Measurements from ENCODE around the gene RPLP2.

The RPLP2 gene

GRCh38 chr11:765802-766091 is 44.0 kb upstream of the RPLP2 start:
- Histone ChIP-seq H3K27ac (ENCODE audit: extremely low read depth, low read depth, low read length) (no peak overlapping the region), H3K9me3 (ENCODE audit: control insufficient read depth, insufficient read depth, low read depth, low read length) (no peaks in the 10 kb centered on the region), H3K4me3 (ENCODE audit: low read depth, low read length) (no peak overlapping the region), H3K36me3 (ENCODE audit: control insufficient read depth in 2 of 2, insufficient read depth in 1 of 2, low read length in 2 of 2) (peaks cover 4 to 76% of the 10 kb centered on the region in 2 experiments; a peak in 2 of 3 replicates), H3K4me1 (ENCODE audit: control insufficient read depth, insufficient read depth, low read length) (no peaks in the 10 kb centered on the region)
- ChIA-PET CTCF (interaction anchor here (0.6 to 1.0 kb wide), 4 partner anchors 10 to 47 kb away, joined by 3 to 5 read pairs (median 4); partner anchors contain the start of gene GATD1), POLR2A (interaction anchor here (0.6 to 1.1 kb wide), 3 partner anchors 10 to 260 kb away, joined by 5 read pairs; no protein-coding TSS in a partner anchor)
- TF ChIP-seq ZNF341 (tag by site-specific recombination; IDR thresholded peaks at IDR 0.05; ENCODE audit: low read depth) (no peak), ZNF169 (tag by site-specific recombination; IDR thresholded peaks at IDR 0.05) (no peak), ZNF223 (tag by site-specific recombination; IDR thresholded peaks at IDR 0.05) (no peak), MZF1 (tag by site-specific recombination; IDR thresholded peaks at IDR 0.05; ENCODE audit: borderline replicate concordance) (no peak), ZNF501 (tag by site-specific recombination; IDR thresholded peaks at IDR 0.05) (no peak), ZBTB8A (tag by site-specific recombination; IDR thresholded peaks at IDR 0.05) (no peak), ZNF280C (tag by site-specific recombination; IDR thresholded peaks at IDR 0.05) (no peak), ZNF292 (tag by site-specific recombination; IDR thresholded peaks at IDR 0.05; ENCODE audit: borderline replicate concordance, low read depth) (no peak), ZNF624 (tag by site-specific recombination; IDR thresholded peaks at IDR 0.05) (no peak), ZNF239 (tag by site-specific recombination; IDR thresholded peaks at IDR 0.05) (no peak), ZNF660 (tag by site-specific recombination; IDR thresholded peaks at IDR 0.05) (no peak), ZFHX2 (tag by site-specific recombination; conservative IDR thresholded peaks at IDR 0.05) (no peak), ZNF530 (tag by site-specific recombination; IDR thresholded peaks at IDR 0.05; ENCODE audit: low read depth) (no peak), ZNF362 (tag by site-specific recombination; IDR thresholded peaks at IDR 0.05) (no peak), ZNF10 (tag by site-specific recombination; IDR thresholded peaks at IDR 0.05) (no peak), ELK4 (IDR thresholded peaks at IDR 0.05; ENCODE audit: borderline replicate concordance, low read depth, low read length) (no peak), HIC1 (tag by site-specific recombination; IDR thresholded peaks at IDR 0.05) (no peak), ZNF426 (tag by site-specific recombination; IDR thresholded peaks at IDR 0.05) (no peak), ZNF621 (tag by site-specific recombination; IDR thresholded peaks at IDR 0.05) (no peak)

All from HEK293 (cell line).